Lung (tissue), 12 donors: Measurements from ENCODE around the gene DSE. TPM values are rescaled to one million over a fixed set of nuclear protein-coding genes. Genes with fewer than 3 reads are reported as not detected.

ENCODE experiments used
- ATAC-seq: fragments of 200-7000 bp; cut with Tn5 transposase; one replicate; pipeline ENCODE4 v1.9.1; 2020; ENCODE audit warnings: moderate number of reproducible peaks; ENCODE audit not compliant: insufficient read depth, low FRiP score
- DNase-seq, 3 donors: peaks; one replicate each; pipeline ENCODE4 v3.0.0-alpha.2; 2013 to 2017
- H3K27ac ChIP-seq, 2 donors: one replicate each; pipeline ENCODE4 v1.5.1; 2013; ENCODE audit warnings: mild to moderate bottlenecking in 2 of 2, moderate library complexity in 2 of 2, control low read depth in 1 of 2, inconsistent platforms in 1 of 2, low read depth in 1 of 2, low read length in 1 of 2
- H3K27me3 ChIP-seq, 3 donors: one replicate each; pipeline ENCODE4 v1.5.1; 2013; ENCODE audit warnings: low read length in 2 of 3; ENCODE audit not compliant: control insufficient read depth in 3 of 3, insufficient read depth in 3 of 3
- H3K36me3 ChIP-seq, 4 donors: one replicate each; pipeline ENCODE4 v1.5.1; 2013; ENCODE audit warnings: low read length in 4 of 4, mild to moderate bottlenecking in 1 of 4, moderate library complexity in 1 of 4; ENCODE audit not compliant: control insufficient read depth in 4 of 4, insufficient read depth in 4 of 4
- H3K4me1 ChIP-seq, 5 donors: one replicate each; pipeline ENCODE4 v1.5.1; 2013; ENCODE audit warnings: low read length in 5 of 5, mild to moderate bottlenecking in 2 of 5, moderate library complexity in 1 of 5; ENCODE audit not compliant: control insufficient read depth in 5 of 5, insufficient read depth in 5 of 5
- H3K4me3 ChIP-seq: one replicate; pipeline ENCODE4 v1.5.1; 2013; ENCODE audit warnings: mild to moderate bottlenecking, control low read depth, moderate library complexity
- H3K9ac ChIP-seq, 2 donors: one replicate each; pipeline ENCODE4 v1.5.1; 2013; ENCODE audit warnings: low read length in 2 of 2, control low read depth in 1 of 2; ENCODE audit not compliant: insufficient read depth in 1 of 2
- H3K9me3 ChIP-seq, 4 donors: one replicate each; pipeline ENCODE4 v1.5.1; 2013; ENCODE audit warnings: low read length in 3 of 4, mild to moderate bottlenecking in 1 of 4, moderate library complexity in 1 of 4; ENCODE audit not compliant: control insufficient read depth in 4 of 4, insufficient read depth in 3 of 4
- CTCF ChIP-seq: IDR thresholded peaks from 2 replicates; pipeline ENCODE4 v1.5.1; 2012; ENCODE audit warnings: mild to moderate bottlenecking; ENCODE audit errors: control extremely low read depth, extremely low read depth
- WGBS, 2 donors: extraction: QIAGEN DNeasy Blood & Tissue Kit; methylation state at CpG; one replicate each; pipeline ENCODE4 v1.1.7; 2013; 5-methylcytosine and 5-hydroxymethylcytosine counted together
- polyA plus RNA-seq, 2 donors: library from polyadenylated mRNA; stranded (reverse); fragments of 200-250 nt; gene quantifications; one replicate each; pipeline ENCODE4 v1.2.1, GENCODE V29; 2013
- total RNA-seq, 2 donors: library from RNA; depleted of rRNA in 1 of 2; stranded (reverse); fragments of >200 nt in 1 of 2; gene quantifications; one replicate each; pipeline ENCODE4 v1.2.1, GENCODE V29; 2014 to 2021
- donor health status: control.
- donor health status: control.
- donor health status: Bipolar disorder and iron deficiency.
- donor health status: healthy.
- donor health status: DM: yes; HTN: yes; CAD: no.

Gene DSE
- total and polyA plus RNA-seq, 4 donors = 5.4 to 46.9 (median 42.4) TPM

GRCh38 chr6:116420341-116420740, 49.6 kb downstream of the DSE start:
- H3K27ac ChIP-seq = no peak overlapping the region
- H3K36me3 ChIP-seq = no peaks in the 10 kb centered on the region
- DNase-seq (no peak), ATAC-seq (no peak)
- H3K9ac ChIP-seq = no peak overlapping the region
- no peaks in the 10 kb centered on the region for H3K27me3 ChIP-seq
- H3K9me3 ChIP-seq = no peaks in the 10 kb centered on the region
- no peak for TF ChIP-seq CTCF
- no peak overlapping the region for H3K4me3 ChIP-seq
- WGBS, 2 donors = 95 to 97% methylated on average over 5 of the region's 5 CpGs
- H3K4me1 ChIP-seq = peaks cover 0 to 17% (median 6%) of the 10 kb centered on the region in 5 donors

- 66 to 86% methylated on average over 3 of the region's 3 CpGs for WGBS, 2 donors
- peaks cover 0 to 17% (median 4%) of the 10 kb centered on the region in 5 donors for H3K4me1 ChIP-seq
Measured at GRCh38 chr6:116422238-116422637, 51.5 kb downstream of the DSE start.

GRCh38 chr6:116424001-116424400, 53.3 kb downstream of the DSE start:
- peaks cover 0 to 6% (median under 1%) of the 10 kb centered on the region in 4 donors for H3K36me3 ChIP-seq
- WGBS, 2 donors = 85 to 89% methylated on average over 1 of the region's 1 CpG
- no peak overlapping the region for H3K27ac ChIP-seq
- H3K4me1 ChIP-seq = peaks cover 0 to 13% (median 4%) of the 10 kb centered on the region in 5 donors
- no peak overlapping the region for H3K4me3 ChIP-seq
- no peak for TF ChIP-seq CTCF
- DNase-seq (no peak), ATAC-seq (no peak)
- no peaks in the 10 kb centered on the region for H3K9me3 ChIP-seq
- H3K27me3 ChIP-seq = no peaks in the 10 kb centered on the region
- no peak overlapping the region for H3K9ac ChIP-seq

More at GRCh38 chr6:116422238-116422637, 51.5 kb downstream of the DSE start:
- Histone ChIP-seq H3K27ac (peak overlapping the region in 1 of 2 donors; percentile 45), H3K27me3 (no peaks in the 10 kb centered on the region), H3K4me3 (no peak overlapping the region), H3K9me3 (no peaks in the 10 kb centered on the region), H3K9ac (no peak overlapping the region), H3K36me3 (peaks cover 0 to 3% (median 0%) of the 10 kb centered on the region in 4 donors)
- ATAC-seq (no peak), DNase-seq (peak in 2 of 3 donors; percentile 69 to 73)
- no peak for TF ChIP-seq CTCF

- Histone ChIP-seq H3K27me3 (no peaks in the 10 kb centered on the region), H3K4me1 (peaks cover 0 to 13% (median 4%) of the 10 kb centered on the region in 5 donors), H3K9ac (no peak overlapping the region), H3K4me3 (no peak overlapping the region), H3K27ac (no peak overlapping the region), H3K36me3 (peaks cover 0 to 6% (median 2%) of the 10 kb centered on the region in 4 donors), H3K9me3 (peaks cover 0 to 2% (median 0%) of the 10 kb centered on the region in 4 donors)
- no peak for ATAC-seq
- no peak for TF ChIP-seq CTCF
- WGBS, 2 donors = 97 to 98% methylated on average over 3 of the region's 3 CpGs
- DNase-seq = no peak
Measured at GRCh38 chr6:116426551-116426950, 55.8 kb downstream of the DSE start.
